ENCODE data around the gene CXCR2. TPM values are rescaled to one million over a fixed set of nuclear protein-coding genes. Genes with fewer than 3 reads are reported as not detected.

CXCR2 gene
- total RNA-seq, 1 experiment from 2014 or later, result not detected

DNA sequence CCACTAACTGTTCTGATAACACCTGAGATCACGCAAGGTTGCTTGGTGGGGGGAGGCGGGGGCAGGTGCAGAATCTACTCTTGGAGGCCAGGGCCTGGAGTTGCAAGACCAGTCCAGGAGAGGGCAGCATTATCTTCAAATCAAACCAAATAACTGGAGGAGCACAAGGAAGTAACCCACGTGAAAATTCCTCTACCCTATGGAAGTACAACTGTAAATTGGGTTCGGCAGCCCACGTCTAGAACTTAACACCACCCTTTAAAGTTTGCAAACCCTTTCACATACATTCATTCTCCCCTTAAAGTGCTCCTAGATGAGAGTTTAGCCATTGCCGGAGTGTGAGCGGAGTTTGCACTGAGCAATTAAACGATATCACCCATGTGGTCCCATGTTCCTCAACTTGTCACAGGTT, 60.5 kb downstream of the CXCR2 start:
- DNase-seq (ENCODE audit: low spot score), result peak; percentile 81

Other genes starting within 250 kb of the CXCR2 start
- 8.9 and 13.8 TPM in 2 replicates for gene TNS1, start 123.0 kb upstream of the CXCR2 start, total RNA-seq (2014; rRNA removed; shearing (Covaris generic))
- gene RUFY4, start 56.8 kb upstream of the CXCR2 start, total RNA-seq (2014; rRNA removed; shearing (Covaris generic)), result not detected in 2 replicates
- gene CXCR1, start 40.9 kb downstream of the CXCR2 start, total RNA-seq (2014; rRNA removed; shearing (Covaris generic)), result not detected in 2 replicates
- 220 and 244 TPM in 2 replicates for gene ARPC2, start 91.2 kb downstream of the CXCR2 start, total RNA-seq (2014; rRNA removed; shearing (Covaris generic))
- gene GPBAR1, start 135.0 kb downstream of the CXCR2 start, total RNA-seq (2014; rRNA removed; shearing (Covaris generic)), result 0.05 and 0.56 TPM in 2 replicates
- 266 and 310 TPM in 2 replicates for gene AAMP, start 144.1 kb downstream of the CXCR2 start, total RNA-seq (2014; rRNA removed; shearing (Covaris generic))
- 73.9 and 77.2 TPM in 2 replicates for gene PNKD, start 144.5 kb downstream of the CXCR2 start, total RNA-seq (2014; rRNA removed; shearing (Covaris generic))
- 229 and 311 TPM in 2 replicates for gene TMBIM1, start 166.5 kb downstream of the CXCR2 start, total RNA-seq (2014; rRNA removed; shearing (Covaris generic))
- gene CATIP, start 230.8 kb downstream of the CXCR2 start, total RNA-seq (2014; rRNA removed; shearing (Covaris generic)), result 1.6 TPM in 1 of 2 replicates, not detected in the other